B cell (primary cell): Measurements from ENCODE around the gene HELT. TPM values are rescaled to one million over a fixed set of nuclear protein-coding genes. Genes with fewer than 3 reads are reported as not detected.
A peak's percentile ranks its signal among the peaks of the same experiment; 100 is the strongest.

Experiments used
- ATAC-seq: fragments of 200-7000 bp; cut with Tn5 transposase; one replicate; pipeline ENCODE4 v1.10.0; 2021; ENCODE audit warnings: low read depth, mild to moderate bottlenecking, moderate number of reproducible peaks, moderate library complexity
- CTCF ChIA-PET: fragments of 350-600 bp; sonication (Branson Sonifier 250); formaldehyde crosslinking; loops from one replicate; lab custom pipeline; 2021; ENCODE audit warnings: antibody characterized with exemption, inconsistent platforms; lab: Charles Lee
- POLR2A ChIA-PET: fragments of 350-600 bp; sonication (Branson Sonifier 250); formaldehyde crosslinking; loops from one replicate; lab custom pipeline; 2021; ENCODE audit warnings: antibody characterized with exemption; lab: Charles Lee
- DNase-seq: peaks from one replicate; pipeline ENCODE4 v3.0.0; 2013
- H2AFZ ChIP-seq: 2 replicates; pipeline ENCODE4 v1.6.1; 2012; ENCODE audit warnings: mild to moderate bottlenecking, low read depth, low read length; ENCODE audit not compliant: insufficient read depth, poor library complexity, severe bottlenecking
- H3K27ac ChIP-seq, 2 donors: 1 replicate in 1 of 2; 2 replicates in 1 of 2; pipeline ENCODE4 v1.5.1; 2012 to 2013; ENCODE audit warnings: low read length in 2 of 2, mild to moderate bottlenecking in 2 of 2, moderate library complexity in 1 of 2
- H3K27me3 ChIP-seq, 4 experiments: fragments of 200-600 bp in 1 of 4; sonication (generic) in 1 of 4; replicated peaks in 1 of 4; 1 replicate in 2 of 4; 2 replicates in 2 of 4; pipeline versions ENCODE4 v1.6.1 to v1.7.0; 2013 to 2016; ENCODE audit warnings: low read length in 3 of 4, mild to moderate bottlenecking in 2 of 4, mixed read lengths in 1 of 4, moderate library complexity in 1 of 4; ENCODE audit not compliant: insufficient read depth in 4 of 4, control insufficient read depth in 3 of 4; ENCODE audit errors: control extremely low read depth in 1 of 4
- H3K36me3 ChIP-seq, 2 experiments: replicated peaks in 1 of 2; 1 replicate in 1 of 2; 2 replicates in 1 of 2; pipeline versions ENCODE4 v1.6.1 to v1.7.1; 2013; ENCODE audit warnings: low read length in 1 of 2; ENCODE audit not compliant: insufficient read depth in 2 of 2, control insufficient read depth in 1 of 2; ENCODE audit errors: control extremely low read depth in 1 of 2, extremely low read depth in 1 of 2
- H3K4me1 ChIP-seq, 2 donors: fragments of 200-600 bp in 1 of 2; sonication (generic) in 1 of 2; 1 replicate in 1 of 2; 2 replicates in 1 of 2; pipeline versions ENCODE4 v1.5.1 to v1.6.1; 2013 to 2017; ENCODE audit warnings: low read length in 2 of 2; ENCODE audit not compliant: control insufficient read depth in 2 of 2, insufficient read depth in 2 of 2
- H3K4me2 ChIP-seq: replicated peaks from 2 replicates; pipeline ENCODE3; 2012; ENCODE audit warnings: mild to moderate bottlenecking, low read depth, low read length; ENCODE audit not compliant: poor library complexity, severe bottlenecking
- H3K4me3 ChIP-seq, 5 experiments: fragments of 200-600 bp in 1 of 5; sonication (generic) in 1 of 5; 1 replicate in 3 of 5; 2 replicates in 2 of 5; pipeline versions ENCODE4 v1.5.1 to v1.7.0; 2011 to 2016; ENCODE audit warnings: low read length in 4 of 5, mild to moderate bottlenecking in 4 of 5, low read depth in 2 of 5, control low read depth in 1 of 5, moderate library complexity in 1 of 5; ENCODE audit not compliant: insufficient read depth in 1 of 5; ENCODE audit errors: control extremely low read depth in 1 of 5, extremely low read depth in 1 of 5
- H3K79me2 ChIP-seq: fragments of 200-600 bp; sonication (generic); one replicate; pipeline ENCODE4 v1.6.0; 2016; ENCODE audit warnings: low read length; ENCODE audit not compliant: control insufficient read depth, insufficient read depth
- H3K9ac ChIP-seq: fragments of 200-600 bp; sonication (generic); 2 replicates; pipeline ENCODE4 v1.6.1; 2017; ENCODE audit warnings: mild to moderate bottlenecking, low read length, moderate library complexity
- H3K9me3 ChIP-seq, 3 donors: one replicate each; pipeline versions ENCODE4 v1.6.1 to v1.7.1; 2013; ENCODE audit warnings: low read length in 2 of 3; ENCODE audit not compliant: control insufficient read depth in 2 of 3, insufficient read depth in 1 of 3; ENCODE audit errors: control extremely low read depth in 1 of 3
- H4K20me1 ChIP-seq: 2 replicates; pipeline ENCODE4 v1.6.0; 2012; ENCODE audit warnings: mild to moderate bottlenecking, low read length; ENCODE audit not compliant: insufficient read depth, control insufficient read depth, poor library complexity, severe bottlenecking
- H3K27ac Mint-ChIP-seq: one replicate; pipeline ENCODE4 v1.8.0; 2021; ENCODE audit warnings: mixed read lengths
- H3K27me3 Mint-ChIP-seq: one replicate; pipeline ENCODE4 v1.8.0; 2021; ENCODE audit warnings: mixed read lengths
- H3K4me1 Mint-ChIP-seq: one replicate; pipeline ENCODE4 v1.8.0; 2021; ENCODE audit warnings: mixed read lengths
- H3K4me3 Mint-ChIP-seq: one replicate; pipeline ENCODE4 v1.8.0; 2021; ENCODE audit warnings: mixed read lengths
- H3K9me3 Mint-ChIP-seq: one replicate; pipeline ENCODE4 v1.8.0; 2022; ENCODE audit warnings: mixed read lengths; ENCODE audit not compliant: insufficient read depth
- EZH2 ChIP-seq: IDR thresholded peaks from 2 replicates; pipeline ENCODE4 v1.6.1; 2012; ENCODE audit warnings: borderline replicate concordance, low read depth, mild to moderate bottlenecking, moderate library complexity, low read length; ENCODE audit not compliant: insufficient read depth, poor library complexity, severe bottlenecking
- WGBS: methylation state at CpG from one replicate; pipeline ENCODE4 v1.1.5; 2013; ENCODE audit warnings: missing lambda C conversion rate; ENCODE audit not compliant: insufficient coverage; 5-methylcytosine and 5-hydroxymethylcytosine counted together
- intact Hi-C: fragments of 100-400 bp; cut with micrococcal nuclease; formaldehyde crosslinking; loops from one replicate; pipeline ENCODE4 v1.10.0; 2022
- polyA plus RNA-seq: library from polyadenylated mRNA; depleted of rRNA; stranded (reverse); fragments of >200 nt; gene quantifications from 2 replicates; pipeline ENCODE4 v1.2.3, GENCODE V29; 2012
- total RNA-seq, 2 donors: library from RNA; stranded (reverse); fragments of 120-200 nt in 1 of 2; gene quantifications; 1 replicate in 1 of 2; 2 replicates in 1 of 2; pipeline versions ENCODE4 v1.2.3 to v1.2.4, GENCODE V29; 2013 to 2022
- TF ChIP-seq, protein P1 (sequence below): fragments of 200-600 bp; IDR thresholded peaks from one replicate; pipeline ENCODE4 v1.8.0; 2022; ENCODE audit warnings: antibody characterized with exemption, mild to moderate bottlenecking

Gene HELT
- total and polyA plus RNA-seq, 2 donors (not counting 1 experiment from before 2014, with no cell fraction given) = not detected

DNA sequence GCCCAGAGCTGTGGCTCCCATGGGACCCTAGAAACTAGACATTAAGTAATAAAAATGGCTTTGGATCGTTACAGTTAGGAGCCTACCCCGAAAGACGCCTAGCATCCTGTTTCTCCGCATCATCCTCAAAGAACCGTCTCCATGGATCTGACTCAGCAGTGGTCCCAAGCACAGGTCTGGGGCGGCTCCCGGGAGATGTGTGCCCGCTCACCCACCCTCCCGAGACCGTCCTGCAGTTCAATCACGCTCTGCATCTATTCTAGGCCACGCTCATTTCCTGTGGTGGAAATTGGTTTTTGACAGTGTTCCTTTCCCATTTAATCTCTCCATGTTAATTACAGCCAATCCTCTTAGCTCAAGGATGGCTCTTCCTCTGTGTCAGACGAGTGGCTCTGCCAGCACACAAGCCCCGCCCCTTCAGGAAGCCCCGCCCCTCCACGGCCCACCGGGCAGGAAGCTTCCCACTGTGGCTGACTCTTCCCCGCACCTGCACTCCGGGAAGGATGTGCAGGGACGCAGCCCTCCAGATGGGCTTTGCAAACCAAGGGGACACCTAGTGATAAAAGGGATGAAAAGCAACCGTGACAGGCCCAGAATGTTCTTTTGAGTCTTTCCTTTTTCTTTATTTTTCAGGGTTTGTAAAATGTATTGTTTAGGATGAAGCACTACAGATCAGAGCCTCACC, 34.5 kb upstream of the HELT start:
- Mint-ChIP-seq H3K27me3 (peaks cover 8% of the 10 kb centered on the region), H3K9me3 (no peaks in the 10 kb centered on the region), H3K27ac (no peak overlapping the region), H3K4me1 (no peaks in the 10 kb centered on the region), H3K4me3 (no peak overlapping the region)
- ATAC-seq = peak; percentile 85
- H3K4me1 ChIP-seq = peaks cover 11 to 20% of the 10 kb centered on the region in 2 donors
- peak overlapping the region in 4 of 5 experiments; percentile 5 to 47 (median 14) for H3K4me3 ChIP-seq
- no peak overlapping the region for H3K27ac ChIP-seq
- WGBS = 22% methylated on average over 20 of the region's 21 CpGs
- H3K9ac ChIP-seq = peak overlapping the region; percentile 43
- H3K9me3 ChIP-seq = no peaks in the 10 kb centered on the region
- H3K36me3 ChIP-seq = no peaks in the 10 kb centered on the region
- no peaks in the 10 kb centered on the region for H3K27me3 ChIP-seq
- TF ChIP-seq EZH2 = no peak
- TF ChIP-seq, protein P1, sequence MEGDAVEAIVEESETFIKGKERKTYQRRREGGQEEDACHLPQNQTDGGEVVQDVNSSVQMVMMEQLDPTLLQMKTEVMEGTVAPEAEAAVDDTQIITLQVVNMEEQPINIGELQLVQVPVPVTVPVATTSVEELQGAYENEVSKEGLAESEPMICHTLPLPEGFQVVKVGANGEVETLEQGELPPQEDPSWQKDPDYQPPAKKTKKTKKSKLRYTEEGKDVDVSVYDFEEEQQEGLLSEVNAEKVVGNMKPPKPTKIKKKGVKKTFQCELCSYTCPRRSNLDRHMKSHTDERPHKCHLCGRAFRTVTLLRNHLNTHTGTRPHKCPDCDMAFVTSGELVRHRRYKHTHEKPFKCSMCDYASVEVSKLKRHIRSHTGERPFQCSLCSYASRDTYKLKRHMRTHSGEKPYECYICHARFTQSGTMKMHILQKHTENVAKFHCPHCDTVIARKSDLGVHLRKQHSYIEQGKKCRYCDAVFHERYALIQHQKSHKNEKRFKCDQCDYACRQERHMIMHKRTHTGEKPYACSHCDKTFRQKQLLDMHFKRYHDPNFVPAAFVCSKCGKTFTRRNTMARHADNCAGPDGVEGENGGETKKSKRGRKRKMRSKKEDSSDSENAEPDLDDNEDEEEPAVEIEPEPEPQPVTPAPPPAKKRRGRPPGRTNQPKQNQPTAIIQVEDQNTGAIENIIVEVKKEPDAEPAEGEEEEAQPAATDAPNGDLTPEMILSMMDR = peak; percentile 19
- H4K20me1 ChIP-seq = no peaks in the 10 kb centered on the region
- CTCF ChIA-PET = interaction anchor here (0.7 to 4.7 kb wide), 10 partner anchors 21 to 733 kb away, joined by 3 to 24 read pairs (median 3); no protein-coding TSS in a partner anchor
- H3K79me2 ChIP-seq = no peaks in the 10 kb centered on the region
- peak; percentile 61 for DNase-seq
- intact Hi-C loops = loop anchor here (1.0 kb wide), 1 partner anchor 239 kb away; no protein-coding TSS in a partner anchor
- H2AFZ ChIP-seq = peak overlapping the region; percentile 65
- POLR2A ChIA-PET = no interaction called here
- H3K4me2 ChIP-seq = peak overlapping the region; percentile 64

DNA sequence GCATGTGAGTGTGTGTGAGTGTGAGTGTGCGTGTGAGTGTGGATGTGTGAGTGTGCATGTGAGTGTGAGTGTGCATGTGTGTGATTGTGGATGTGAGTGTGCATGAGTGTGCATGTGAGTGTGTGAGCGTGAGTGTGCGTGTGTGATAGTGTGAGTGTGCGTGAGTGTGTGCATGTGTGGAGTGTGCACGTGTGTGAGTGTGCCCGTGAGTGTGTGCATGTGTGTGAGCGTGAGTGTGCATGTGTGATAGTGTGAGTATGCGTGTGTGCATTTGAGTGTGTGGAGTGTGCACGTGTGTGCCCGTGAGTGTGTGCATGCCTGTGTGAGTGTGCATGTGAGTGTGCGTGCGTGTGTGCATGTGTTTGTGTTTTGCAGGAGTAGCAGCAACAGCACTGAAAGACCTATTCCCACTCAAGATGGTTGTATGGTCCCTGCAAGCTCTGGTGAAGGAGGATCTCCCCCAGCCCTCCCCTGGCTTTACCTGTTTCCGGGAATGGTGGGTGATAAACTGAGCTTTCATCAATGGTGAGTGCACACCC, 30.7 kb upstream of the HELT start:
- DNase-seq (no peak), ATAC-seq (no peak)
- Mint-ChIP-seq H3K27me3 (no peaks in the 10 kb centered on the region), H3K4me3 (no peak overlapping the region), H3K9me3 (no peaks in the 10 kb centered on the region), H3K27ac (no peak overlapping the region), H3K4me1 (no peaks in the 10 kb centered on the region)
- no peak overlapping the region for H3K4me3 ChIP-seq
- no peaks in the 10 kb centered on the region for H3K9me3 ChIP-seq
- H4K20me1 ChIP-seq = no peaks in the 10 kb centered on the region
- no peak overlapping the region for H3K27ac ChIP-seq
- no peak overlapping the region for H3K9ac ChIP-seq
- H3K79me2 ChIP-seq = no peaks in the 10 kb centered on the region
- TF ChIP-seq EZH2 = no peak
- TF ChIP-seq, protein P1 = no peak
- 98% methylated on average over 11 of the region's 13 CpGs for WGBS
- no peaks in the 10 kb centered on the region for H3K36me3 ChIP-seq
- POLR2A ChIA-PET = no interaction called here
- H2AFZ ChIP-seq = no peak overlapping the region
- intact Hi-C loops = no loop called here
- CTCF ChIA-PET = interaction anchor here (1.6 kb wide), 1 partner anchor 242 kb away, joined by 5 read pairs; no protein-coding TSS in a partner anchor
- peaks cover 0 to 3% (median 0%) of the 10 kb centered on the region in 4 experiments for H3K27me3 ChIP-seq
- H3K4me2 ChIP-seq = no peak overlapping the region
- H3K4me1 ChIP-seq = peaks cover 11 to 16% of the 10 kb centered on the region in 2 donors
